Gastrocnemius medialis (tissue), 4 donors: ENCODE data around the gene ZNF397. TPM values are rescaled to one million over a fixed set of nuclear protein-coding genes. Genes with fewer than 3 reads are reported as not detected.

ENCODE experiments used
- ATAC-seq, 2 donors: fragments of 150-250 bp; one replicate each; pipeline ENCODE4 v1.9.1; 2016
- DNase-seq, 2 donors: peaks; one replicate each; pipeline ENCODE4 v3.0.0-alpha.2; 2019
- H3K27ac ChIP-seq, 4 donors: fragments of 200-600 bp; sonication (generic); 1 replicate in 1 of 4; 2 replicates in 3 of 4; pipeline ENCODE4 v1.5.1; 2016 to 2018; ENCODE audit warnings: mild to moderate bottlenecking in 2 of 4, moderate library complexity in 1 of 4
- H3K27me3 ChIP-seq, 3 donors: fragments of 200-600 bp; sonication (generic) in 2 of 3; 1 replicate in 1 of 3; 2 replicates in 2 of 3; pipeline versions ENCODE4 v1.5.1 to v1.6.0; 2016 to 2019; ENCODE audit warnings: mild to moderate bottlenecking in 1 of 3, moderate library complexity in 1 of 3
- H3K36me3 ChIP-seq, 2 donors: fragments of 200-600 bp; sonication (generic) in 1 of 2; one replicate each; pipeline ENCODE4 v1.5.1; 2017 to 2018
- H3K4me1 ChIP-seq, 2 donors: fragments of 200-600 bp; sonication (generic) in 1 of 2; one replicate each; pipeline ENCODE4 v1.5.1; 2016 to 2017; ENCODE audit warnings: mild to moderate bottlenecking in 2 of 2
- H3K4me3 ChIP-seq, 4 donors: fragments of 200-600 bp; sonication (generic) in 3 of 4; 1 replicate in 1 of 4; 2 replicates in 3 of 4; pipeline ENCODE4 v1.5.1; 2016 to 2019; ENCODE audit warnings: mild to moderate bottlenecking in 2 of 4
- H3K9me3 ChIP-seq, 3 donors: fragments of 200-600 bp; sonication (generic) in 2 of 3; 1 replicate in 1 of 3; 2 replicates in 2 of 3; pipeline ENCODE4 v1.5.1; 2016 to 2019
- CTCF ChIP-seq, 5 experiments: fragments of 450-650 bp in 3 of 5; fragments of 200-600 bp in 2 of 5; sonication (generic) in 2 of 5; IDR thresholded peaks in 4 of 5; conservative IDR thresholded peaks in 1 of 5; 1 replicate in 4 of 5; 2 replicates in 1 of 5; pipeline ENCODE4 v1.5.1; 2016 to 2019; ENCODE audit warnings: antibody characterized with exemption in 5 of 5, mild to moderate bottlenecking in 3 of 5, moderate library complexity in 3 of 5
- POLR2A ChIP-seq, 2 donors: fragments of 450-650 bp; IDR thresholded peaks; one replicate each; pipeline ENCODE4 v1.6.1; 2017; ENCODE audit warnings: antibody characterized with exemption in 2 of 2, mild to moderate bottlenecking in 2 of 2, moderate library complexity in 2 of 2
- in situ Hi-C, 4 donors: fragments of 200-750 bp; cut with MboI; loops; one replicate each; pipeline versions ENCODE4 v1.15.0 to v1.8.0; 2017; ENCODE audit warnings: low sequenced_read_pairs in 4 of 4
- intact Hi-C: fragments of 100-400 bp; cut with DNase I; formaldehyde crosslinking; loops from one replicate; pipeline ENCODE4 v1.15.1; 2023; ENCODE audit warnings: low total_unique reads
- total RNA-seq, 4 donors: library from RNA; depleted of rRNA; stranded (reverse); fragments of >200 nt; gene quantifications; one replicate each; pipeline versions ENCODE4 v1.1.0 to v1.2.3, GENCODE V29; 2016

Gene ZNF397
- total RNA-seq, 4 donors from 2014 or later = 12.3 to 23.4 (median 14.7) TPM

- no peak overlapping the region for H3K27ac ChIP-seq
These were observed 43.3 kb downstream of the ZNF397 start for GRCh38 chr18:35283923-35284794.

GRCh38 chr18:35284841-35285240 is 44.0 kb downstream of the ZNF397 start:
- TF ChIP-seq POLR2A (IDR thresholded peaks at IDR 0.05) (no peak), CTCF (IDR thresholded peaks at IDR 0.05 in 4 of 5, conservative IDR thresholded peaks at IDR 0.05 in 1 of 5) (no peak)
- in situ Hi-C loops (loop anchor here in 1 of 4 donors (5.0 kb wide), 1 partner anchor 43 kb away; the partner anchor contains the start of gene ZNF397), intact Hi-C loops (no loop called here)
- ATAC-seq (no peak), DNase-seq (no peak)
- Histone ChIP-seq H3K4me3 (no peak overlapping the region), H3K4me1 (peaks cover 9 to 16% of the 10 kb centered on the region in 2 donors), H3K27me3 (no peaks in the 10 kb centered on the region), H3K27ac (no peak overlapping the region), H3K36me3 (no peaks in the 10 kb centered on the region), H3K9me3 (no peaks in the 10 kb centered on the region)

More at GRCh38 chr18:35283923-35284794, 43.3 kb downstream of the ZNF397 start:
- DNase-seq = no peak
- no peak overlapping the region for H3K4me3 ChIP-seq
- H3K9me3 ChIP-seq = no peaks in the 10 kb centered on the region
- H3K36me3 ChIP-seq = no peaks in the 10 kb centered on the region
- H3K4me1 ChIP-seq = peaks cover 12% of the 10 kb centered on the region in 2 donors
- ATAC-seq = no peak
- TF ChIP-seq POLR2A (IDR thresholded peaks at IDR 0.05) = no peak
- TF ChIP-seq CTCF (IDR thresholded peaks at IDR 0.05 in 4 of 5, conservative IDR thresholded peaks at IDR 0.05 in 1 of 5) = no peak
- H3K27me3 ChIP-seq = no peaks in the 10 kb centered on the region
- in situ Hi-C loops (no loop called here), intact Hi-C loops (no loop called here)

GRCh38 chr18:35289293-35289692 is 48.5 kb downstream of the ZNF397 start:
- Histone ChIP-seq H3K27me3 (no peaks in the 10 kb centered on the region), H3K27ac (peak overlapping the region; percentile 88 to 92 (median 90)), H3K9me3 (no peaks in the 10 kb centered on the region), H3K36me3 (peaks cover 0 to 15% of the 10 kb centered on the region in 2 donors), H3K4me1 (peaks cover 21 to 30% of the 10 kb centered on the region in 2 donors), H3K4me3 (peak overlapping the region; percentile 62 to 88 (median 80))
- intact Hi-C loops = loop anchor here (1.0 kb wide), 1 partner anchor 22 kb away; no protein-coding TSS in a partner anchor
- DNase-seq (no peak), ATAC-seq (peak in 1 of 2 donors; percentile 10)
- in situ Hi-C loops = loop anchor here in 1 of 4 donors (5.0 kb wide), 1 partner anchor 47 kb away; the partner anchor contains the start of gene ZNF397
- TF ChIP-seq POLR2A (IDR thresholded peaks at IDR 0.05) (no peak), CTCF (IDR thresholded peaks at IDR 0.05 in 4 of 5, conservative IDR thresholded peaks at IDR 0.05 in 1 of 5) (no peak)

- ATAC-seq = peak; percentile 56 to 68
- peaks cover 21 to 30% of the 10 kb centered on the region in 2 donors for H3K4me1 ChIP-seq
- H3K27me3 ChIP-seq = no peaks in the 10 kb centered on the region
- peaks cover 0 to 15% of the 10 kb centered on the region in 2 donors for H3K36me3 ChIP-seq
- no peak for DNase-seq
- no peaks in the 10 kb centered on the region for H3K9me3 ChIP-seq
- in situ Hi-C loops = loop anchor here in 2 of 4 donors (5.0 to 10.0 kb wide), 3 partner anchors 47 to 55 kb away; partner anchors contain the start of genes ZNF24 (in 2 of the 2) and ZNF397 (in 1 of the 2)
- H3K4me3 ChIP-seq = peak overlapping the region; percentile 62 to 88 (median 80)
- TF ChIP-seq CTCF (IDR thresholded peaks at IDR 0.05 in 4 of 5, conservative IDR thresholded peaks at IDR 0.05 in 1 of 5) = no peak
- no peak for TF ChIP-seq POLR2A (IDR thresholded peaks at IDR 0.05)
- H3K27ac ChIP-seq = peak overlapping the region; percentile 88 to 92 (median 90)
- intact Hi-C loops = loop anchor here (1.0 to 2.0 kb wide), 3 partner anchors 22 to 55 kb away; partner anchors contain the start of gene ZNF24
These were observed 48.9 kb downstream of the ZNF397 start for GRCh38 chr18:35289727-35290093.
